UCSD-AML1 (cell line): ENCODE measurements around the gene VEZF1.
"Not testable (repeated sequence)": the region's sequence is repeated elsewhere in the genome, so short reads cannot be mapped to it uniquely, and the experiment has no call there.

ENCODE experiments used
- DNase-seq: peaks from one replicate; lab custom pipeline; 2025; ENCODE audit not compliant: unreplicated experiment; lab: John Stamatoyannopoulos, UW

VEZF1 gene

GRCh38 chr17:57974053-57974824 lies 13.8 kb downstream of the VEZF1 start:
- DNase-seq = not testable (repeated sequence)

- no peak for DNase-seq
Observed at GRCh38 chr17:57972151-57972550, 15.9 kb downstream of the VEZF1 start.

GRCh38 chr17:57971572-57971971 lies 16.5 kb downstream of the VEZF1 start:
- no peak for DNase-seq

GRCh38 chr17:57970710-57971109 lies 17.3 kb downstream of the VEZF1 start:
- DNase-seq = no peak

- no peak for DNase-seq
Observed at GRCh38 chr17:57968456-57968855, 19.6 kb downstream of the VEZF1 start.

GRCh38 chr17:57966875-57967274 lies 21.2 kb downstream of the VEZF1 start:
- DNase-seq = no peak

GRCh38 chr17:57966246-57966645 lies 21.8 kb downstream of the VEZF1 start:
- DNase-seq = no peak

- no peak for DNase-seq
Observed at GRCh38 chr17:57965521-57966160, 22.4 kb downstream of the VEZF1 start.

- DNase-seq = no peak
Observed at GRCh38 chr17:57963149-57963511, 24.9 kb downstream of the VEZF1 start.

GRCh38 chr17:57962279-57963148 lies 25.5 kb downstream of the VEZF1 start:
- no peak for DNase-seq

GRCh38 chr17:57959929-57960328 lies 28.1 kb downstream of the VEZF1 start:
- DNase-seq = no peak

- not testable (repeated sequence) for DNase-seq
Observed at GRCh38 chr17:57958391-57958790, 29.7 kb downstream of the VEZF1 start.

- no peak for DNase-seq
Observed at GRCh38 chr17:57957886-57958285, 30.2 kb downstream of the VEZF1 start.

- no peak for DNase-seq
Observed at GRCh38 chr17:57957120-57957850, 30.8 kb downstream of the VEZF1 start.

GRCh38 chr17:57956291-57957119 lies 31.5 kb downstream of the VEZF1 start:
- no peak for DNase-seq

GRCh38 chr17:57955183-57955931 lies 32.7 kb downstream of the VEZF1 start, which contains the start of gene CUEDC1:
CUEDC1 (minus strand) TSS chr17:57955412; CDS start chr17:57885564, 69,848 bp downstream.
- DNase-seq = peak; percentile 47

GRCh38 chr17:57954397-57955182 lies 33.5 kb downstream of the VEZF1 start:
- no peak for DNase-seq

GRCh38 chr17:57953705-57954396 lies 34.2 kb downstream of the VEZF1 start:
- DNase-seq = no peak
